ENCODE results near the gene SSUH2. TPM values are rescaled to one million over a fixed set of nuclear protein-coding genes. Genes with fewer than 3 reads are reported as not detected.

The SSUH2 gene
- total and polyA plus RNA-seq, 9 of the 15 experiments (the other 6 are each of a cell fraction or from before 2014, with no cell fraction given): 0.04 to 0.17 (median 0.04) TPM; not detected in 6

DNA sequence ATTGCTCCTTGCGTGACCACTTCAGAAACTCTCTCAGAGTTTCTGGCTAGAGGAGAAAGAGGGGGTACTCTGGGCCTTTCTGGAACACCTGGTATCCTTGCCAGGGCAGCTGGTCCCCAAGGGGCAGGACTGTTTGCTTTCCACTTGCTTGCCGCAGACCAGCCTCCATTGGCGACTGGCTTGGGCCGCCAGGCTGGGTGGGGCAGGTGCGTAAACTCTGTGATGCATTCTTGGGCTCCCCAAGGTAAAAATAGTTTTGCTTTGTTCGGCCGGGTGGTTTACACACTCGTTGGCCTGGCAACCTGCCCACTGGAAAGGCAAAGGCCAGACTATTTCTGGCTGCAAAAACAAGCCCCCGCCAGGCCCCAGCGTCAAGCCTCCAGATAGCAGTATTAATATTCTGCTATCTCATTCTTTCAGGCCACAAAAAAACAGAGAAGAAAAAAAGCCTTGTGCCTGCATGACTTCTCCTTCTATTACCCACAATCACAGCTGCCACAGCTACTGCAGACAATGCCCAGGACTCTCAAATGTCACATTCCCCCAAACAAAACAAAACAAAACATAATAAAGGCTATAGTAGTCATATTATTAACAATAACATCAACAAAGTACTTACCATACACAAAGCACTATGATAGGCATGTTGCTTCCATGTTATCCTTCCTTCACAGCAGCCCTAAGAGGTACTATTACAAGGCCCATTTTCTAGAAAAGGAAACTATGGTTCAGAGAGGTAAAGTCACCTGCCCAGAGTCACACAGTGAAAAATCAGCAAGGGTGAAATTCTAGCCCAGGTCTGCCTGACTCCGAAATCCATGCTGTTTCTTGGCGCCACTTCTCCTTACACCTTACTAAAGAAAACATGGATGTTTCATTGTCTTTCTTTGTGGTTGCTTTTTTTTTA lies 14.0 kb upstream of the SSUH2 start (continued):
- TF ChIP-seq, protein P1, sequence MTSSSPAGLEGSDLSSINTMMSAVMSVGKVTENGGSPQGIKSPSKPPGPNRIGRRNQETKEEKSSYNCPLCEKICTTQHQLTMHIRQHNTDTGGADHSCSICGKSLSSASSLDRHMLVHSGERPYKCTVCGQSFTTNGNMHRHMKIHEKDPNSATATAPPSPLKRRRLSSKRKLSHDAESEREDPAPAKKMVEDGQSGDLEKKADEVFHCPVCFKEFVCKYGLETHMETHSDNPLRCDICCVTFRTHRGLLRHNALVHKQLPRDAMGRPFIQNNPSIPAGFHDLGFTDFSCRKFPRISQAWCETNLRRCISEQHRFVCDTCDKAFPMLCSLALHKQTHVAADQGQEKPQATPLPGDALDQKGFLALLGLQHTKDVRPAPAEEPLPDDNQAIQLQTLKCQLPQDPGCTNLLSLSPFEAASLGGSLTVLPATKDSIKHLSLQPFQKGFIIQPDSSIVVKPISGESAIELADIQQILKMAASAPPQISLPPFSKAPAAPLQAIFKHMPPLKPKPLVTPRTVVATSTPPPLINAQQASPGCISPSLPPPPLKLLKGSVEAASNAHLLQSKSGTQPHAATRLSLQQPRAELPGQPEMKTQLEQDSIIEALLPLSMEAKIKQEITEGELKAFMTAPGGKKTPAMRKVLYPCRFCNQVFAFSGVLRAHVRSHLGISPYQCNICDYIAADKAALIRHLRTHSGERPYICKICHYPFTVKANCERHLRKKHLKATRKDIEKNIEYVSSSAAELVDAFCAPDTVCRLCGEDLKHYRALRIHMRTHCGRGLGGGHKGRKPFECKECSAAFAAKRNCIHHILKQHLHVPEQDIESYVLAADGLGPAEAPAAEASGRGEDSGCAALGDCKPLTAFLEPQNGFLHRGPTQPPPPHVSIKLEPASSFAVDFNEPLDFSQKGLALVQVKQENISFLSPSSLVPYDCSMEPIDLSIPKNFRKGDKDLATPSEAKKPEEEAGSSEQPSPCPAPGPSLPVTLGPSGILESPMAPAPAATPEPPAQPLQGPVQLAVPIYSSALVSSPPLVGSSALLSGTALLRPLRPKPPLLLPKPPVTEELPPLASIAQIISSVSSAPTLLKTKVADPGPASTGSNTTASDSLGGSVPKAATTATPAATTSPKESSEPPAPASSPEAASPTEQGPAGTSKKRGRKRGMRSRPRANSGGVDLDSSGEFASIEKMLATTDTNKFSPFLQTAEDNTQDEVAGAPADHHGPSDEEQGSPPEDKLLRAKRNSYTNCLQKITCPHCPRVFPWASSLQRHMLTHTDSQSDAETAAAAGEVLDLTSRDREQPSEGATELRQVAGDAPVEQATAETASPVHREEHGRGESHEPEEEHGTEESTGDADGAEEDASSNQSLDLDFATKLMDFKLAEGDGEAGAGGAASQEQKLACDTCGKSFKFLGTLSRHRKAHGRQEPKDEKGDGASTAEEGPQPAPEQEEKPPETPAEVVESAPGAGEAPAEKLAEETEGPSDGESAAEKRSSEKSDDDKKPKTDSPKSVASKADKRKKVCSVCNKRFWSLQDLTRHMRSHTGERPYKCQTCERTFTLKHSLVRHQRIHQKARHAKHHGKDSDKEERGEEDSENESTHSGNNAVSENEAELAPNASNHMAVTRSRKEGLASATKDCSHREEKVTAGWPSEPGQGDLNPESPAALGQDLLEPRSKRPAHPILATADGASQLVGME (CRISPR knock-in tag; IDR thresholded peaks at IDR 0.05): no peak
- no peak for TF ChIP-seq ZNF436 (CRISPR knock-in tag; IDR thresholded peaks at IDR 0.05)
- no peak for TF ChIP-seq NR3C1 (CRISPR knock-in tag; IDR thresholded peaks at IDR 0.05)
- no peak for TF ChIP-seq TCFL5 (CRISPR knock-in tag; conservative IDR thresholded peaks at IDR 0.05)
- TF ChIP-seq HNRNPUL1 (IDR thresholded peaks at IDR 0.05; ENCODE audit: low read length): no peak
- TF ChIP-seq HNRNPH1 (optimal IDR thresholded peaks at IDR 0.05; ENCODE audit: low read depth, low read length): no peak
- no peak for TF ChIP-seq HNRNPK (IDR thresholded peaks at IDR 0.05; ENCODE audit: low read depth, low read length, poor library complexity, severe bottlenecking)
- TF ChIP-seq, protein P2, sequence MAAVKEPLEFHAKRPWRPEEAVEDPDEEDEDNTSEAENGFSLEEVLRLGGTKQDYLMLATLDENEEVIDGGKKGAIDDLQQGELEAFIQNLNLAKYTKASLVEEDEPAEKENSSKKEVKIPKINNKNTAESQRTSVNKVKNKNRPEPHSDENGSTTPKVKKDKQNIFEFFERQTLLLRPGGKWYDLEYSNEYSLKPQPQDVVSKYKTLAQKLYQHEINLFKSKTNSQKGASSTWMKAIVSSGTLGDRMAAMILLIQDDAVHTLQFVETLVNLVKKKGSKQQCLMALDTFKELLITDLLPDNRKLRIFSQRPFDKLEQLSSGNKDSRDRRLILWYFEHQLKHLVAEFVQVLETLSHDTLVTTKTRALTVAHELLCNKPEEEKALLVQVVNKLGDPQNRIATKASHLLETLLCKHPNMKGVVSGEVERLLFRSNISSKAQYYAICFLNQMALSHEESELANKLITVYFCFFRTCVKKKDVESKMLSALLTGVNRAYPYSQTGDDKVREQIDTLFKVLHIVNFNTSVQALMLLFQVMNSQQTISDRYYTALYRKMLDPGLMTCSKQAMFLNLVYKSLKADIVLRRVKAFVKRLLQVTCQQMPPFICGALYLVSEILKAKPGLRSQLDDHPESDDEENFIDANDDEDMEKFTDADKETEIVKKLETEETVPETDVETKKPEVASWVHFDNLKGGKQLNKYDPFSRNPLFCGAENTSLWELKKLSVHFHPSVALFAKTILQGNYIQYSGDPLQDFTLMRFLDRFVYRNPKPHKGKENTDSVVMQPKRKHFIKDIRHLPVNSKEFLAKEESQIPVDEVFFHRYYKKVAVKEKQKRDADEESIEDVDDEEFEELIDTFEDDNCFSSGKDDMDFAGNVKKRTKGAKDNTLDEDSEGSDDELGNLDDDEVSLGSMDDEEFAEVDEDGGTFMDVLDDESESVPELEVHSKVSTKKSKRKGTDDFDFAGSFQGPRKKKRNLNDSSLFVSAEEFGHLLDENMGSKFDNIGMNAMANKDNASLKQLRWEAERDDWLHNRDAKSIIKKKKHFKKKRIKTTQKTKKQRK (IDR thresholded peaks at IDR 0.05; ENCODE audit: borderline replicate concordance, low read depth, low read length): no peak
- TF ChIP-seq DACH1 (IDR thresholded peaks at IDR 0.05; ENCODE audit: partially characterized antibody): no peak
- peak; percentile 80 for TF ChIP-seq RBM25 (IDR thresholded peaks at IDR 0.05; ENCODE audit: low read depth, low read length, severe bottlenecking)

All from K562 (cell line).